ENCODE measurements around the gene RANBP1. TPM values are rescaled to one million over a fixed set of nuclear protein-coding genes. Genes with fewer than 3 reads are reported as not detected.

The RANBP1 gene
- total and polyA plus RNA-seq, 9 of the 15 experiments (the other 6 are each of a cell fraction or from before 2014, with no cell fraction given), result 162 to 2,891 (median 1,289) TPM

GRCh38 chr22:20080776-20081654 is 34.9 kb upstream of the RANBP1 start (continued):
- TF ChIP-seq MIER1 (IDR thresholded peaks at IDR 0.05; ENCODE audit: low read depth) (no peak), USF2 (CRISPR knock-in tag; IDR thresholded peaks at IDR 0.05) (no peak), SAFB (IDR thresholded peaks at IDR 0.05; ENCODE audit: borderline replicate concordance, low read depth, low read length) (no peak), ZBTB8A (IDR thresholded peaks at IDR 0.05; ENCODE audit: partially characterized antibody) (no peak), MCM3 (IDR thresholded peaks at IDR 0.05) (no peak), MECOM (CRISPR knock-in tag; IDR thresholded peaks at IDR 0.05) (no peak), CREBBP (IDR thresholded peaks at IDR 0.05; ENCODE audit: low read depth, low read length) (no peak), ZBTB11 (CRISPR knock-in tag; IDR thresholded peaks at IDR 0.05) (0 out of 6 replicates have a peak, but pooled peaks of 1 of the 3 experiments have one; percentile 27), NR3C1 (CRISPR knock-in tag; IDR thresholded peaks at IDR 0.05) (no peak), SRSF3 (IDR thresholded peaks at IDR 0.05; ENCODE audit: insufficient read depth, low read length) (no peak; the same call in 1 of the 2 replicates), ZNF253 (CRISPR knock-in tag; conservative IDR thresholded peaks at IDR 0.05) (peak; percentile 58; the same call in 1 of the 2 replicates), ETS1 (conservative IDR thresholded peaks at IDR 0.05; ENCODE audit: control insufficient read depth, low read depth, low read length) (no peak), TCFL5 (CRISPR knock-in tag; conservative IDR thresholded peaks at IDR 0.05) (no peak), GTF2F1 (IDR thresholded peaks at IDR 0.05; ENCODE audit: low read depth, low read length) (peak; percentile 34; the same call in 1 of the 2 replicates), ZNF140 (CRISPR knock-in tag; IDR thresholded peaks at IDR 0.05) (0 out of 2 replicates have a peak, but pooled peaks have one; percentile 65)
- TF ChIP-seq, protein P1, sequence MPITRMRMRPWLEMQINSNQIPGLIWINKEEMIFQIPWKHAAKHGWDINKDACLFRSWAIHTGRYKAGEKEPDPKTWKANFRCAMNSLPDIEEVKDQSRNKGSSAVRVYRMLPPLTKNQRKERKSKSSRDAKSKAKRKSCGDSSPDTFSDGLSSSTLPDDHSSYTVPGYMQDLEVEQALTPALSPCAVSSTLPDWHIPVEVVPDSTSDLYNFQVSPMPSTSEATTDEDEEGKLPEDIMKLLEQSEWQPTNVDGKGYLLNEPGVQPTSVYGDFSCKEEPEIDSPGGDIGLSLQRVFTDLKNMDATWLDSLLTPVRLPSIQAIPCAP (CRISPR knock-in tag; IDR thresholded peaks at IDR 0.05; ENCODE audit: borderline replicate concordance), result no peak
- TF ChIP-seq, protein P2, sequence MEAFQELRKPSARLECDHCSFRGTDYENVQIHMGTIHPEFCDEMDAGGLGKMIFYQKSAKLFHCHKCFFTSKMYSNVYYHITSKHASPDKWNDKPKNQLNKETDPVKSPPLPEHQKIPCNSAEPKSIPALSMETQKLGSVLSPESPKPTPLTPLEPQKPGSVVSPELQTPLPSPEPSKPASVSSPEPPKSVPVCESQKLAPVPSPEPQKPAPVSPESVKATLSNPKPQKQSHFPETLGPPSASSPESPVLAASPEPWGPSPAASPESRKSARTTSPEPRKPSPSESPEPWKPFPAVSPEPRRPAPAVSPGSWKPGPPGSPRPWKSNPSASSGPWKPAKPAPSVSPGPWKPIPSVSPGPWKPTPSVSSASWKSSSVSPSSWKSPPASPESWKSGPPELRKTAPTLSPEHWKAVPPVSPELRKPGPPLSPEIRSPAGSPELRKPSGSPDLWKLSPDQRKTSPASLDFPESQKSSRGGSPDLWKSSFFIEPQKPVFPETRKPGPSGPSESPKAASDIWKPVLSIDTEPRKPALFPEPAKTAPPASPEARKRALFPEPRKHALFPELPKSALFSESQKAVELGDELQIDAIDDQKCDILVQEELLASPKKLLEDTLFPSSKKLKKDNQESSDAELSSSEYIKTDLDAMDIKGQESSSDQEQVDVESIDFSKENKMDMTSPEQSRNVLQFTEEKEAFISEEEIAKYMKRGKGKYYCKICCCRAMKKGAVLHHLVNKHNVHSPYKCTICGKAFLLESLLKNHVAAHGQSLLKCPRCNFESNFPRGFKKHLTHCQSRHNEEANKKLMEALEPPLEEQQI (IDR thresholded peaks at IDR 0.05), result no peak

Measured in K562 (cell line).